ENCODE measurements around the gene SLC26A6.

The SLC26A6 gene

GRCh38 chr3:48635222-48636021 is at the start of gene SLC26A6:
SLC26A6 (minus strand) TSS chr3:48635461; CDS start chr3:48635393, 68 bp downstream.
- peak within 1 kb of the TSS; percentile 87 for H3K27ac Mint-ChIP-seq
- no peaks in the 10 kb centered on the region for H3K27me3 Mint-ChIP-seq
- peaks cover 40% of the 10 kb centered on the region for H3K36me3 Mint-ChIP-seq (ENCODE audit: low read depth)
- peak within 1 kb of the TSS; percentile 86 for H3K4me3 Mint-ChIP-seq
- peak; percentile 96 for DNase-seq
- no peaks in the 10 kb centered on the region for H3K9me3 Mint-ChIP-seq
- H3K4me1 Mint-ChIP-seq (ENCODE audit: low read depth) = peaks cover 23% of the 10 kb centered on the region

GRCh38 chr3:48684480-48685143 is 49.4 kb upstream of the SLC26A6 start:
- Mint-ChIP-seq H3K27me3 (no peaks in the 10 kb centered on the region), H3K4me1 (ENCODE audit: low read depth) (peaks cover 29% of the 10 kb centered on the region), H3K27ac (peak overlapping the region; percentile 89), H3K4me3 (peak overlapping the region; percentile 87), H3K9me3 (no peaks in the 10 kb centered on the region), H3K36me3 (ENCODE audit: low read depth) (peaks cover 66% of the 10 kb centered on the region)
- no peak for DNase-seq

GRCh38 chr3:48684054-48684349 is 48.7 kb upstream of the SLC26A6 start:
- DNase-seq = no peak
- H3K4me1 Mint-ChIP-seq (ENCODE audit: low read depth) = peaks cover 29% of the 10 kb centered on the region
- peaks cover 66% of the 10 kb centered on the region for H3K36me3 Mint-ChIP-seq (ENCODE audit: low read depth)
- H3K9me3 Mint-ChIP-seq = no peaks in the 10 kb centered on the region
- H3K27ac Mint-ChIP-seq = no peak overlapping the region
- H3K4me3 Mint-ChIP-seq = peak overlapping the region; percentile 87
- no peaks in the 10 kb centered on the region for H3K27me3 Mint-ChIP-seq

- no peak overlapping the region for H3K4me3 Mint-ChIP-seq
- peaks cover 66% of the 10 kb centered on the region for H3K36me3 Mint-ChIP-seq (ENCODE audit: low read depth)
- H3K9me3 Mint-ChIP-seq = no peaks in the 10 kb centered on the region
- H3K4me1 Mint-ChIP-seq (ENCODE audit: low read depth) = peaks cover 29% of the 10 kb centered on the region
- no peaks in the 10 kb centered on the region for H3K27me3 Mint-ChIP-seq
- no peak for DNase-seq
- no peak overlapping the region for H3K27ac Mint-ChIP-seq
Observed at GRCh38 chr3:48682786-48683185, 47.5 kb upstream of the SLC26A6 start.

GRCh38 chr3:48681974-48682610 is 46.8 kb upstream of the SLC26A6 start:
- Mint-ChIP-seq H3K27me3 (no peaks in the 10 kb centered on the region), H3K36me3 (ENCODE audit: low read depth) (peaks cover 66% of the 10 kb centered on the region), H3K27ac (no peak overlapping the region), H3K4me1 (ENCODE audit: low read depth) (peaks cover 29% of the 10 kb centered on the region), H3K4me3 (no peak overlapping the region), H3K9me3 (no peaks in the 10 kb centered on the region)
- DNase-seq = no peak

- H3K9me3 Mint-ChIP-seq = no peaks in the 10 kb centered on the region
- H3K4me1 Mint-ChIP-seq (ENCODE audit: low read depth) = peaks cover 27% of the 10 kb centered on the region
- peaks cover 65% of the 10 kb centered on the region for H3K36me3 Mint-ChIP-seq (ENCODE audit: low read depth)
- H3K27me3 Mint-ChIP-seq = no peaks in the 10 kb centered on the region
- H3K4me3 Mint-ChIP-seq = no peak overlapping the region
- no peak overlapping the region for H3K27ac Mint-ChIP-seq
- DNase-seq = no peak
Observed at GRCh38 chr3:48681541-48681880, 46.2 kb upstream of the SLC26A6 start.

GRCh38 chr3:48680811-48681540 is 45.7 kb upstream of the SLC26A6 start:
- no peak for DNase-seq
- Mint-ChIP-seq H3K4me3 (no peak overlapping the region), H3K27me3 (no peaks in the 10 kb centered on the region), H3K4me1 (ENCODE audit: low read depth) (peaks cover 21% of the 10 kb centered on the region), H3K9me3 (no peaks in the 10 kb centered on the region), H3K27ac (no peak overlapping the region), H3K36me3 (ENCODE audit: low read depth) (peaks cover 69% of the 10 kb centered on the region)

- no peak for DNase-seq
Observed at GRCh38 chr3:48679411-48680391, 44.4 kb upstream of the SLC26A6 start.

GRCh38 chr3:48678566-48679380 is 43.5 kb upstream of the SLC26A6 start:
- H3K27ac Mint-ChIP-seq = no peak overlapping the region
- H3K4me3 Mint-ChIP-seq = no peak overlapping the region
- H3K27me3 Mint-ChIP-seq = no peaks in the 10 kb centered on the region
- H3K4me1 Mint-ChIP-seq (ENCODE audit: low read depth) = peaks cover 8% of the 10 kb centered on the region
- H3K9me3 Mint-ChIP-seq = no peaks in the 10 kb centered on the region
- DNase-seq = no peak
- H3K36me3 Mint-ChIP-seq (ENCODE audit: low read depth) = peaks cover 83% of the 10 kb centered on the region

More at GRCh38 chr3:48679411-48680391, 44.4 kb upstream of the SLC26A6 start:
- Mint-ChIP-seq H3K9me3 (no peaks in the 10 kb centered on the region), H3K4me3 (no peak overlapping the region), H3K4me1 (ENCODE audit: low read depth) (peaks cover 18% of the 10 kb centered on the region), H3K36me3 (ENCODE audit: low read depth) (peaks cover 78% of the 10 kb centered on the region), H3K27ac (no peak overlapping the region), H3K27me3 (no peaks in the 10 kb centered on the region)

- no peak overlapping the region for H3K27ac Mint-ChIP-seq
- peaks cover 86% of the 10 kb centered on the region for H3K36me3 Mint-ChIP-seq (ENCODE audit: low read depth)
- H3K4me3 Mint-ChIP-seq = no peak overlapping the region
- DNase-seq = no peak
- H3K27me3 Mint-ChIP-seq = no peaks in the 10 kb centered on the region
- H3K9me3 Mint-ChIP-seq = no peaks in the 10 kb centered on the region
- H3K4me1 Mint-ChIP-seq (ENCODE audit: low read depth) = peaks cover 2% of the 10 kb centered on the region
Observed at GRCh38 chr3:48678056-48678455, 42.8 kb upstream of the SLC26A6 start.

GRCh38 chr3:48674505-48674904 is 39.2 kb upstream of the SLC26A6 start:
- Mint-ChIP-seq H3K4me1 (ENCODE audit: low read depth) (no peaks in the 10 kb centered on the region), H3K9me3 (no peaks in the 10 kb centered on the region), H3K27ac (no peak overlapping the region), H3K36me3 (ENCODE audit: low read depth) (peaks cover 68% of the 10 kb centered on the region), H3K27me3 (no peaks in the 10 kb centered on the region), H3K4me3 (no peak overlapping the region)
- DNase-seq = no peak

- no peaks in the 10 kb centered on the region for H3K27me3 Mint-ChIP-seq
- DNase-seq = no peak
- no peaks in the 10 kb centered on the region for H3K4me1 Mint-ChIP-seq (ENCODE audit: low read depth)
- H3K4me3 Mint-ChIP-seq = no peak overlapping the region
- no peaks in the 10 kb centered on the region for H3K9me3 Mint-ChIP-seq
- peak overlapping the region; percentile 30 for H3K27ac Mint-ChIP-seq
- H3K36me3 Mint-ChIP-seq (ENCODE audit: low read depth) = peaks cover 52% of the 10 kb centered on the region
Observed at GRCh38 chr3:48672522-48672921, 37.3 kb upstream of the SLC26A6 start.

GRCh38 chr3:48664929-48665328 is 29.7 kb upstream of the SLC26A6 start:
- H3K27me3 Mint-ChIP-seq = peaks cover 36% of the 10 kb centered on the region
- peaks cover 8% of the 10 kb centered on the region for H3K36me3 Mint-ChIP-seq (ENCODE audit: low read depth)
- no peak for DNase-seq
- no peak overlapping the region for H3K4me3 Mint-ChIP-seq
- H3K9me3 Mint-ChIP-seq = peaks cover 2% of the 10 kb centered on the region
- peaks cover 24% of the 10 kb centered on the region for H3K4me1 Mint-ChIP-seq (ENCODE audit: low read depth)
- no peak overlapping the region for H3K27ac Mint-ChIP-seq

Measured in activated T-cell treated with anti-CD3 and anti-CD28 coated beads, Interleukin-2, amount 50 U/mL, for 24 hours (primary cell).